NT2/D1 (cell line): ENCODE measurements around the gene RELL1.

ENCODE experiments used
- DNase-seq: peaks from one replicate; pipeline ENCODE4 v3.0.0-alpha.2; 2011; ENCODE audit warnings: low read depth, low spot score
- H3K27me3 ChIP-seq: 2 replicates; pipeline ENCODE4 v1.6.0; 2011; ENCODE audit warnings: mild to moderate bottlenecking; ENCODE audit not compliant: insufficient read length, insufficient read depth
- H3K36me3 ChIP-seq: 2 replicates; pipeline ENCODE4 v1.6.1; 2011; ENCODE audit warnings: mild to moderate bottlenecking, low read length, mixed read lengths; ENCODE audit not compliant: insufficient read depth, insufficient read length
- H3K4me1 ChIP-seq: 2 replicates; pipeline ENCODE4 v1.5.1; 2011; ENCODE audit not compliant: insufficient read depth, insufficient read length
- H3K4me3 ChIP-seq: 2 replicates; pipeline ENCODE4 v1.5.1; 2011; ENCODE audit warnings: low read depth; ENCODE audit not compliant: insufficient read length
- H3K9ac ChIP-seq: 2 replicates; pipeline ENCODE4 v1.6.0; 2011; ENCODE audit warnings: low read depth; ENCODE audit not compliant: insufficient read length
- H3K9me3 ChIP-seq: 2 replicates; pipeline ENCODE4 v1.5.1; 2011; ENCODE audit warnings: mild to moderate bottlenecking, low read length; ENCODE audit not compliant: insufficient read depth
- SUZ12 ChIP-seq: IDR thresholded peaks from 2 replicates; pipeline ENCODE4 v1.6.1; 2011; ENCODE audit not compliant: insufficient read length, insufficient read depth; ENCODE audit errors: extremely low read depth
- YY1 ChIP-seq: IDR thresholded peaks from 2 replicates; pipeline ENCODE4 v1.6.1; 2011; ENCODE audit not compliant: insufficient read length, insufficient read depth
- ZNF274 ChIP-seq: IDR thresholded peaks from 2 replicates; pipeline ENCODE4 v1.6.1; 2011; ENCODE audit warnings: mild to moderate bottlenecking, low read depth, low read length

The RELL1 gene

GRCh38 chr4:37727635-37728034 lies 41.5 kb upstream of the RELL1 start:
- H3K36me3 ChIP-seq: no peaks in the 10 kb centered on the region
- DNase-seq: no peak
- TF ChIP-seq SUZ12 (no peak), YY1 (no peak), ZNF274 (no peak)
- no peaks in the 10 kb centered on the region for H3K27me3 ChIP-seq
- no peak overlapping the region for H3K9ac ChIP-seq
- peaks cover 5% of the 10 kb centered on the region for H3K9me3 ChIP-seq
- H3K4me1 ChIP-seq: no peaks in the 10 kb centered on the region
- H3K4me3 ChIP-seq: no peak overlapping the region

DNA sequence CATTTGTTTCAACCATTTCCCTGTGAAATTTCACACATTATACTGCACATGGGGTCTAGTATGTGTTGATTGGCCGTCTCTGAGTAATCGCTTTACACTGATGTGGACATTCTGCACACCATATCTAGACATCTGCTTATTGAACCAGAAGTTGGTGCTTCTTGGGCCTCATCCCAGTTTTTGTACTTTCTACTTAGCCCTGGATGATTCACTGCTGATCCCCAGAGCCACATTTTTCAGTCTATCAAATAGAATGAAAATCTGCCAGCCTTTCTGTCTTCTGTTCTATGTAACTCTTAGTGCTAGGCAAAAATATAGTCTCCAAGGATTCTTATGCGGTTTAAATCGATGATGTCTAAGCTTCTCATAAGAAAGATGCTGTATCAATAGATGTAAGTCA lies 40.5 kb upstream of the RELL1 start:
- peaks cover 5% of the 10 kb centered on the region; the same call in 1 of the 2 replicates for H3K9me3 ChIP-seq
- DNase-seq: no peak
- H3K4me3 ChIP-seq: no peak overlapping the region
- no peaks in the 10 kb centered on the region for H3K27me3 ChIP-seq
- H3K9ac ChIP-seq: no peak overlapping the region
- H3K4me1 ChIP-seq: no peaks in the 10 kb centered on the region
- TF ChIP-seq ZNF274 (no peak), SUZ12 (no peak), YY1 (no peak)
- no peaks in the 10 kb centered on the region for H3K36me3 ChIP-seq

GRCh38 chr4:37725718-37726117 lies 39.5 kb upstream of the RELL1 start:
- no peak for DNase-seq
- no peak for TF ChIP-seq YY1
- TF ChIP-seq SUZ12: no peak
- TF ChIP-seq ZNF274: no peak
- H3K4me3 ChIP-seq: no peak overlapping the region
- no peaks in the 10 kb centered on the region for H3K36me3 ChIP-seq
- H3K4me1 ChIP-seq: no peaks in the 10 kb centered on the region
- no peaks in the 10 kb centered on the region for H3K9me3 ChIP-seq
- no peak overlapping the region for H3K9ac ChIP-seq
- H3K27me3 ChIP-seq: no peaks in the 10 kb centered on the region

DNA sequence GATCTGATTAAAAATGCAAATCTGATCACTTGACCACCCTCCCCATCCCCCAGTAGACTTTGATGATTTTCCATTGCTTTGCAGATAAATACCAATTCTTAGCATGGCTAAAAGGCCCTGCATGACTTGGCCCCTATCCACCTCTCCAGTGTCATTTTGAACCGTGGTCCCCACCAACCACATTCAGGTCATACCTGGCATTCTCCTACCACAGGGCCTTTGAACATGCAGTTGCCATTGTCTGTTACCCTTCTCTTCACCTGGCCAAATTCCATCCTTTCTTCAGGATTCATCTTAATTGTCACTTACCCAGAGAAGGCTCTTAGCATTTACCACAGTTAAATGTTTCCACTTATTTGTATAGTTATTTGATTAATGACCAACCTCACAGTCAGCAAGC lies 36.9 kb upstream of the RELL1 start:
- no peak for TF ChIP-seq ZNF274
- TF ChIP-seq SUZ12: no peak
- TF ChIP-seq YY1: no peak
- Histone ChIP-seq H3K9me3 (no peaks in the 10 kb centered on the region), H3K27me3 (no peaks in the 10 kb centered on the region), H3K9ac (no peak overlapping the region), H3K4me3 (no peak overlapping the region), H3K4me1 (no peaks in the 10 kb centered on the region), H3K36me3 (no peaks in the 10 kb centered on the region)
- DNase-seq: no peak

- no peak overlapping the region for H3K9ac ChIP-seq
- H3K27me3 ChIP-seq: no peaks in the 10 kb centered on the region
- H3K9me3 ChIP-seq: no peaks in the 10 kb centered on the region
- H3K4me1 ChIP-seq: no peaks in the 10 kb centered on the region
- DNase-seq: no peak
- H3K4me3 ChIP-seq: no peak overlapping the region
- TF ChIP-seq ZNF274: no peak
- TF ChIP-seq SUZ12: no peak
- TF ChIP-seq YY1: no peak
- no peaks in the 10 kb centered on the region for H3K36me3 ChIP-seq
Observed at GRCh38 chr4:37721995-37722638, 35.9 kb upstream of the RELL1 start.

DNA sequence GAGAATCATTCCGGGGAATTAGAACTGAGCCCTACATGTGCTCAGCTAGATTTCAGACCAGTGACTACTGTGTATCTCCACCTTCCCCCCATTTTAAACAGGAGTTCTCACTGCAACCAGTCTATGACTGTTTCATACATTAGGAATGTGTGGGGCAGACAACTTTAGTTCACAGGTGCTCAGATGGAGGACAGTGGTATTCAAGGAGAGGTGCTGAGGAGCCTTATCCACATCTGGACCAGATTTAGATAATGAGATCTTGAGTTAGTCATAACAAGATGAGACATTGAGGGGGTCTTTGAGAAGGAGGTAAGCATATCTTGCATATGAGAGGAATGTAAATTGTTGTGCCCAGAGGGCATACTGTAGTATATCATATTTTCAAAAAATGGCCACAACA lies 32.8 kb upstream of the RELL1 start:
- Histone ChIP-seq H3K4me3 (no peak overlapping the region), H3K27me3 (no peaks in the 10 kb centered on the region), H3K36me3 (no peaks in the 10 kb centered on the region), H3K9me3 (no peaks in the 10 kb centered on the region), H3K4me1 (no peaks in the 10 kb centered on the region), H3K9ac (no peak overlapping the region)
- TF ChIP-seq YY1 (no peak), ZNF274 (no peak), SUZ12 (no peak)
- DNase-seq: no peak

GRCh38 chr4:37717576-37717975 lies 31.4 kb upstream of the RELL1 start:
- Histone ChIP-seq H3K4me3 (no peak overlapping the region), H3K4me1 (no peaks in the 10 kb centered on the region), H3K9me3 (no peaks in the 10 kb centered on the region), H3K36me3 (no peaks in the 10 kb centered on the region), H3K9ac (no peak overlapping the region), H3K27me3 (no peaks in the 10 kb centered on the region)
- TF ChIP-seq YY1: no peak
- TF ChIP-seq ZNF274: no peak
- TF ChIP-seq SUZ12: no peak
- no peak for DNase-seq

GRCh38 chr4:37715889-37716402 lies 29.8 kb upstream of the RELL1 start:
- no peak overlapping the region for H3K4me3 ChIP-seq
- TF ChIP-seq YY1 (no peak), SUZ12 (no peak), ZNF274 (no peak)
- H3K27me3 ChIP-seq: no peaks in the 10 kb centered on the region
- no peaks in the 10 kb centered on the region for H3K36me3 ChIP-seq
- H3K9me3 ChIP-seq: no peaks in the 10 kb centered on the region
- DNase-seq: no peak
- H3K4me1 ChIP-seq: no peaks in the 10 kb centered on the region
- H3K9ac ChIP-seq: no peak overlapping the region
